HG02798 (cell line): ENCODE data around the gene RPL7A.

Experiments
- ATAC-seq: cut with Tn5 transposase; IDR thresholded peaks from one replicate; pipeline ENCODE4 v1.9.1; 2021; ENCODE audit warnings: mild to moderate bottlenecking; ENCODE audit not compliant: unreplicated experiment, poor library complexity

Gene RPL7A

DNA sequence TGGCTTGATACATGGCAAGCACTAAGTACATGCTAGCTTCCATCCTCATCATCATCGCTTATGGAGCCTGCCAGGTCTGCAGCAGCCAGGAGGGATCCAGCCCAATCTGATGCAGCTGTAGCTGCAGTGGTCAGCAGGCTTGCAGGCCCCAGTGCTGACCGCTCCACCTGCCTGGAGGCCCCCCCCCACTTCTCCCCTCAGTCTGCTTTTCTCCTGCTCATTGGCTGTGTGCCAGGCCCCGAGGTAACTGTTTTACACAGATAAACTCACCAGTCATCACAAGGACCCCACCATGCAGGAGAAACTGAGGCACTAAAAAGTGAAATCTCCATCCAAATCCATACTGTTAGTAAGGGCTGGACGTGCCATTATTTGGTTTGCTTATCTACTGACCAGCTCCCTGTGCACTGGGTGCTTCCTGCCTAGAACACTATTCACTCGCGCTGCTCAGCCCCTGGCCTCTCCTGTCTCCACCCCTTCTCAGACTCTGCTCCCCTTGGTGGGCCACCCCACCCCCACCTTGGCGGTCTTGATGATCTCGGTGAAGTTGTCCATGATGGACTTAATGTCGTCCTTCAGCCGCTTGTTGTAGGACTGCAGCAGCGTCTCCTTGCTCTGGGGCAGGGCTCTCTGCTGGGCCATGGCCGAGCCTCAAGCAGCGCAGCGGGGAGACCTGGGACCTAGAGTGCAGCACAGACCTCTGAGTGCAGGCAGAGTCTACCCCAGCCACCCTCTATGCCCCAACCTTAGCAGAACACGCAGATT, 1.8 kb upstream of the RPL7A start:
- ATAC-seq = no peak

DNA sequence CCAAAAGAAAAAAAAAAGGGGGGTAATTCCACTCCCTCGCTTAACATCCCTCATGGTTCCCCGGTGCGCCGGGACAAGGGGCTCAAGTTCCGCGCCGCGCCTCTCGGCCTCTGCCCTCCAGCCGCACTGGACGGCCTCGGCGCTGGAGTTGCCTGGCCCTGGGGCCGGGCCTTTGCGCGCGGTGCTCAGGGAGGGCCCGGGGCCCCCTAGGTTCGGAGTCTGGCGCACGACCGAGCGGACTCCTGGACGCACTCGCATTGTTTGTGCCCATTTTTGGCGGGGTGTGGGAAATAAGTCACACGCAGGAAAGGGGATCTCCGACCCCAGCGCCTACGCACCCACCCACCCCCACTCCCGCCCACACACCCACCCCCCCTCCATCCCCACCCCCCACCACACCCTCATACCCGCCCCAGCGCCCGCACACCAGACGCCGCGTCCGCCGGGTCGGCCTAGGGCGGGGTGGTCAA, 468 bp upstream of the RPL7A start:
- ATAC-seq = peak; percentile 20

DNA sequence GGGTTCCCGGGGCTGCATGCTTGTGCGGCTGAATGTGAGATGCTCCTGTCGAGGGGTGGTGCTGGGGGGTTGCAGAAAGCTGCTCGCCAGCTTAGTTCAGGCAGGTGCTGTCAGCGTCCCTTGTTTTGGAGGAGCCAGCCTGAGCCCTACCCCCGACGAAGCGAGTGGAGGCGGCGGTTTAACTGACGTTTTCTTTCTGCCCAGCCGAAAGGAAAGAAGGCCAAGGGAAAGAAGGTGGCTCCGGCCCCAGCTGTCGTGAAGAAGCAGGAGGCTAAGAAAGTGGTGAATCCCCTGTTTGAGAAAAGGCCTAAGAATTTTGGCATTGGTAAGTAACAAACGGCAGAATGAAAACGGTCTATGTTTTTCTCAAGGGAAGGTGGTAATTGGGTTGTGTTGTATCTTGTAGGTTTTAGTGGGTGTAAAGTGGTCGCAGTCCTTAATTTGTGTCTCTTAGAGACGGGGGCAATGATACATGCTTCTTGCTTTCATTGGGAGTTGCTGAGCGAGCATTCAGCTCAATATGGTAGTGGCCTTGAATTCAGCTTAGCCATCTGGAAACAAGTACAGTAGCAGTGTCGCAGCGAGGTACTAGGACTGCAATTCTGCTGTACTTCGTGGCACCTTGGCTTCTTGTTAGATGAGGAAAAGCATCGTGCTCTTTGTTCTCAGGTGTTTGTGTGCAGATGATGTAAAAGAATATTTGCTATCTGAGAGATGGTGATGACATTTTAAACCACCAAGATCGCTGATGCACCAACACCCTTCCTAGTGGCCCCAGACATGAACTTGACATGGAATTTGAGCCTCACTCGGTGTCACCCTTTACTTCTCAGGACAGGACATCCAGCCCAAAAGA, 928 bp downstream of the RPL7A start:
- no peak for ATAC-seq

DNA sequence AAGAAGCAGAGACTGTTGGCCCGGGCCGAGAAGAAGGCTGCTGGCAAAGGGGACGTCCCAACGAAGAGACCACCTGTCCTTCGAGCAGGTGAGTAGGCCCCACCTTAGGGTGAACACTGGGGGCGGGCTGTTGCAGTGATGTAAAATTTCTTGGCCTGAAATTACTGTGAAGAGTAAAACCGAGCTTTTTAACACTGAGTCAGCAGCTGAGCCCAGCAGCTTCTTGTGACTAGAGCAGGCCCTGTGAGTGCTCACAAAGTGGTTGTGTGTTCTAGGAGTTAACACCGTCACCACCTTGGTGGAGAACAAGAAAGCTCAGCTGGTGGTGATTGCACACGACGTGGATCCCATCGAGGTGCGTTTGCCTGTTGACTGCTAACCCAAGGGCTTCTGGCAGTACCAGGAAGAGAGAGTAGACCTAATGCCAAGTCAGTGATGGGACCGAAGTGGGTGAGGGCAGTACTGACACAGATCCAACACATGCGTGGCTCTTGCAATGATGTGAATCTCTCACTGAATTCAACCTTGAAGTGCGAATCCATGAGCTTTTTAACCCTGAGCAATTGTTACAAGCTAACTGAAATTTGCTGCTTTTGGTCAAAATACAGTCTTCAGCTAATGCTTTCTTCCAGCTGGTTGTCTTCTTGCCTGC, 2.1 kb downstream of the RPL7A start:
- no peak for ATAC-seq

DNA sequence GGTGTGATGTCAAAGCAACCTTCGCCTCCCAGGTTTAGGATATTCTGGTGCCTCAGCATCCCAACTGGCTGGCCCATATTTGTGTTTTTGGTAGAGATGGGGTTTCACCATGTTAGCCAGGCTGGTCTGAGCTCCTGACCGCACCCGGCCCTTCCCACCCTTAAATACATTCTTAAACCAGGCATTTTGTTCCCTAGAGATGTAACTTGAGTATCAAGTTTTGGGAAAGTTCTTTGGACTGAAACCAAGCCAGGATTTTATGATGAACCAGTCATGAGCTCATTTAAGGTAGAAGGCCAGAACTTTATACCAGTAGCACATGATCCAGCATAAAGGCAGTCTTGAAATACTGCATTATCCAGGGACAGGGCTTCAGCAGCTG, 3.5 kb downstream of the RPL7A start:
- no peak for ATAC-seq

DNA sequence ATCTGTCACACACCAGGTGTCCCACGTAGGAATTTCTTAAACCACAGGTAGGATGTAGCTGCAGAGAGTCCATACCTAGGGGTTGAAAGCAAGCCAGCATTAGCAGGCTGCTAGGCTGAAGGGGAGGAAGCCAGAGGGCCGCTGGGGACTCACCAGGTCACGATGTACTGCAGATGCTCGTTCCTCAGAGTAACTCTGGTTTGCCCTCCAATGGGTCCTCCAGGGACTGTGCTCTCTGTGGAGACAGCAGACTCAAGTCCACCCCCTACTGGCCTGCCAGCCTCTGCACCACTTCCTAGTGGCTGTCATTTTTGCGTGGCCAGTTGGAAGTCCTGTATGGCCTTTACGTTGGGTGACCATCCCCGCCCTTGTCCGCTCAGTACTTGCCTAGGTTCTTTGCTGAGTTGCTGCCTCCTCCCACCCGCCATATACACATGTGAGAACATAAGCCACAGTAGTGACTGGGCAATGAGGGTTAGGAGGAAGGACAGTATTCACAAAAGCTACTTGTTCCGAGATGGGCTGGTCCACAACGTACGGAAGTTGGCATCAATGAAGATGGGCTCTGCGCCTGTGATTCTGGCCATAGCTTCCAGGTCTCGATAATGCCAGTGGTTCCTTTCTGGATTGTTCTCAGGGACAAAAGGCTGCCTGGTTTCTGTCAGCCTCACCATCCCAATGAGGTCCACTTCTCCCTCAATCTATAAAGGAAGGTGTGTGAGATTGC, 4.1 kb downstream of the RPL7A start:
- no peak for ATAC-seq

- ATAC-seq = no peak
These were observed 4.8 kb downstream of the RPL7A start for GRCh38 chr9:133352635-133353340.

DNA sequence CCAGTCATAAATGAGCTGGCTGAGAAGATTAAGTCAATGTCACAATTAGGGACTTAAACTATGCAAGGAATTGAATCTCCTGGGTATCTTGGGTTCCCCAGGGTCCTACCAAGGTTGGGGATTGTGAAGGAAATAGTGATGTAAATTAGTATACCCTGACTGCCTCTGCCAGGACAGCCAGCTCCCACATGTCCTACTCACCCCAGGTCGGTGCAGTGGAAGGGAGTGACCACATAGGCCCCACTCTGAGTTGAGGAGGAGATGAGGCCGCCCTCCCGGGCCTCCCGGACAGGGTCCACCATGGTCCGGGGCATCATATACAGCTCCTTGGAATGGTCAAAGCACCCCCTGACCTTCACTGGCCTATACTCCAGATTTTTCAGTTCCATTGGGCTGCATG, 5.5 kb downstream of the RPL7A start:
- ATAC-seq = no peak

- ATAC-seq = no peak
These were observed 6.7 kb downstream of the RPL7A start for GRCh38 chr9:133354766-133355165.

DNA sequence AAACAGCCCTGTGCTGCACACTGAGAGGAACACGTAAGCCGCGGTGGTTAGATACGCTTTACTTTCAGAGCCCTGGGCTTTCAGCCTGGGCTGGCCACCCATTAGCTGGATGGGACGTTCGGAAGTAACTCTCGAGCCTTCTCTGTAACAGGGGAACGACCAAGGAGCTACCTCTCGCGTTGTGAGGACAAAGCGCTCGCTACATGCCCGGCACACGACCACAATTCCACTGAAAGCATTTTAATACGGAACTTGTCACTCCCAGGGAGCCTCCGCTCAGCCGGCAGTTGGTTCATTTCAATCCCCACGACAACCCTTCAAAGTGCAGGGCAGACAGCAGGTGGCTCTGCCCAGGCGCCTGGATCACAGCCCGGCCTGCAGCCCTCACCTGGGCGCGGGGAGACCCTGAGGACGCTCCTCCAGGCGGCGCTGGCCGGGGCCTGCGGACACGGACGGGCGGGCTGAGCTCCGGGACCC, 7.9 kb downstream of the RPL7A start:
- ATAC-seq = no peak

GRCh38 chr9:133356391-133357091, 8.5 kb downstream of the RPL7A start, which contains the start of the genes SURF1 and SURF2:
TSS of gene SURF1 (minus strand) at chr9:133356487. CDS start at chr9:133356453, 34 bp downstream.
TSS of gene SURF2 (plus strand) at chr9:133356550. CDS start at chr9:133356593, 43 bp downstream.
- peak; percentile 72 for ATAC-seq

DNA sequence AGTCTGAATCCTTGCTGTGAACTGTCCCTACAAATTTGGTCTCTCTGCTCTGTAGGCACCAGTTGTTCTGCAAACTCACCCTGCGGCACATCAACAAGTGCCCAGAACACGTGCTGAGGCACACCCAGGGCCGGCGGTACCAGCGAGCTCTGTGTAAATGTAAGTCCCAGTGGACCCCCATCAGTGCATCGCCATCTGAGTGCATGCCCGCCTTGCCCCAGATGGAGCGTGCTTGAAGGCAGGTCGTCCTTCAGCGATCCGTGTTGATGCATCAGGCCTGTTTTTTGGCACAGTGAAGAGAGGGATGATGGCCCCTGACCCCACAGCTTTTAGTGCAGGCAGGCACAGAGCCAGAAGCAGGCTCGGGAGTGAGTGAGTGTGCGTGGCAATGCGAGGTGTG, 9.6 kb downstream of the RPL7A start:
- ATAC-seq = no peak

- no peak for ATAC-seq
These were observed 11.6 kb downstream of the RPL7A start for GRCh38 chr9:133359399-133360175.

- no peak for ATAC-seq
These were observed 12.7 kb downstream of the RPL7A start for GRCh38 chr9:133360400-133361393.

DNA sequence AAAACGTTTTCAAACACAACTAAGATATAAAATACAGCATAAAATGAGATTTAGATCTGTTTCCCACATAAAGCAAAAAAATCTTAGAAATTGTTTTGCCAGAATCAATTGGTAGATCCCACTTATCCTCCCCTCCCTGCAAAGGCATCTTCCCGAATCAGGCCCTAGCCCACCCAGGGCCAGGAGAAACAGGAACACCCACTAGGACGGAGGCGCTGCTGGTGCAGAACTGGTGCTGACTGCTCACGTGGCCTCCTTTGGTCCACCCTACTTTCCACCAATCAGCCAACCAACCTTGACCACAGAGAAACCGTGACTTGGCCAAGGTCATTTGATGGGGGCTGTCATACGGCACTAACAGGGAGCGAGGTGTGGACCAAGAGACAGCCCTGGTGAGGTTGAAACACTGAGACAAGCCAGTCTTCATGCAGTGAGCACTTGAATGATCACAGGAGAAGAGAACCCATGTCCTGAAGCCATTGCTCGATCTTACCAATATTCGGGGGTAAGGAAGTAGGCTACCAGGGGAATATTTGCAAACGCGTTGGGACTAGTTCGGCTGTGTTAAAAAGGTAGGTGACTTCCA, 13.6 kb downstream of the RPL7A start:
- no peak for ATAC-seq

- ATAC-seq = no peak
These were observed 14.5 kb downstream of the RPL7A start for GRCh38 chr9:133362359-133363044.
